ENCODE measurements around the gene ARHGEF3.

DNA sequence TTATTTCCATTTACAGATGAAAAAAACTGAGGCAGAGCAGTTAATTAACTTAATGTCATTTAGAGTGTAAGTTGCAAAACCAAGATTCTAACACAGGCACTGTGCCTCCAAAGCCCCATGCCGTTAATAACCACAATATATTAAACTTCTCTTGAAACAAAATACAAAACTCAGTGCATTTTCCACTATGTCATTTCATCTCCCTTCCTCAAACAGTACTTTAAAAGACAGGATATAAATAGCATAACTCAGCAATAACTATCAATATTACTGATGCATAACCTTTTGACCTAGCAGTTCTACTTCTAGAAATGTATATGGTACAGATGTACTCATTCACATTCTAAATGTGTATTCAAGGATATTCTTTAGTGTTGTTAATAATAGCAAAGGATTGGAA, 113.6 kb downstream of the ARHGEF3 start:
- TF ChIP-seq, protein P1, sequence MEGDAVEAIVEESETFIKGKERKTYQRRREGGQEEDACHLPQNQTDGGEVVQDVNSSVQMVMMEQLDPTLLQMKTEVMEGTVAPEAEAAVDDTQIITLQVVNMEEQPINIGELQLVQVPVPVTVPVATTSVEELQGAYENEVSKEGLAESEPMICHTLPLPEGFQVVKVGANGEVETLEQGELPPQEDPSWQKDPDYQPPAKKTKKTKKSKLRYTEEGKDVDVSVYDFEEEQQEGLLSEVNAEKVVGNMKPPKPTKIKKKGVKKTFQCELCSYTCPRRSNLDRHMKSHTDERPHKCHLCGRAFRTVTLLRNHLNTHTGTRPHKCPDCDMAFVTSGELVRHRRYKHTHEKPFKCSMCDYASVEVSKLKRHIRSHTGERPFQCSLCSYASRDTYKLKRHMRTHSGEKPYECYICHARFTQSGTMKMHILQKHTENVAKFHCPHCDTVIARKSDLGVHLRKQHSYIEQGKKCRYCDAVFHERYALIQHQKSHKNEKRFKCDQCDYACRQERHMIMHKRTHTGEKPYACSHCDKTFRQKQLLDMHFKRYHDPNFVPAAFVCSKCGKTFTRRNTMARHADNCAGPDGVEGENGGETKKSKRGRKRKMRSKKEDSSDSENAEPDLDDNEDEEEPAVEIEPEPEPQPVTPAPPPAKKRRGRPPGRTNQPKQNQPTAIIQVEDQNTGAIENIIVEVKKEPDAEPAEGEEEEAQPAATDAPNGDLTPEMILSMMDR (IDR thresholded peaks at IDR 0.05), result no peak
- no peak for TF ChIP-seq POLR2A (IDR thresholded peaks at IDR 0.05)
- no peak for TF ChIP-seq EP300 (IDR thresholded peaks at IDR 0.05)

Data from ovary (tissue), 3 donors.